ENCODE results near the gene CAMKV. TPM values are rescaled to one million over a fixed set of nuclear protein-coding genes. Genes with fewer than 3 reads are reported as not detected.

Gene CAMKV
- total RNA-seq, 2 experiments from 2014 or later: 1.8 to 2.1 TPM

DNA sequence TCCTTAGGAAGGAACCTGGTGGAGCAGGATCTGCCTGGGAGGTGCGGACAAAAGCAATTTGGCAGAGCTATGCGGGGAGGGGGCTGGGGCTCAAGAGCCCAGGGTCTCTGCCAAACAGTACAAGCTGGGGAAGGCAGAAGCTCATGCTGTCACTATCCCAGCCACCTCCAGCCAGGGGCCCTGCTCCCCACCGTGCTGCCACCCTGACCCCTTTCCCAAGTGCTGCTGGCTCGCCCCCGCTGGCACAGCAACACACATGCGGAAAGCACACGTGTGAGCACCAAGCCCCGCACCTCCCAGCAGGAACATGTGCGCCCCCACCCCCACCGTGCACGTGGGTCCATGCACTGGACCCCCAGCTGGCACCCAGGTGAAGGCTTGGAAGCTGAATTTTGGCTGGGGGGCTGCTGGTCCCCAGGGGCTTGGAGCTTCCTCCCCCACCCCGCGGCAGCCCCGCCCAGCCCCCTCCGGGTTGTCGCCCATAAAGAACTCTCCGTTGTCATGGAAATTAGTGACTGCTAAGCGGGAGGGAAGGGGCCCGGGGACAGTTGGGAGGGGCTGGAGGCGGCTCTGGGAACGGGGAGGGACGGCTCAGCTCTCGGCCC is 742 bp downstream of the CAMKV start:
- Mint-ChIP-seq H3K4me3 (peak overlapping the region; percentile 32), H3K27me3 (peaks cover 36% of the 10 kb centered on the region), H3K4me1 (ENCODE audit: low read depth) (peaks cover 2% of the 10 kb centered on the region), H3K9me3 (no peaks in the 10 kb centered on the region), H3K36me3 (ENCODE audit: low read depth) (no peaks in the 10 kb centered on the region), H3K27ac (no peak overlapping the region)
- DNase-seq (peak; percentile 13), ATAC-seq (no peak)
- intact Hi-C loops (cut with micrococcal nuclease): no loop called here
- POLR2A ChIA-PET: interaction anchor here (0.8 to 4.0 kb wide), 2 partner anchors 13 to 36 kb away, joined by 3 to 17 read pairs; partner anchors contain the start of gene TRAIP
- TF ChIP-seq, protein P1, sequence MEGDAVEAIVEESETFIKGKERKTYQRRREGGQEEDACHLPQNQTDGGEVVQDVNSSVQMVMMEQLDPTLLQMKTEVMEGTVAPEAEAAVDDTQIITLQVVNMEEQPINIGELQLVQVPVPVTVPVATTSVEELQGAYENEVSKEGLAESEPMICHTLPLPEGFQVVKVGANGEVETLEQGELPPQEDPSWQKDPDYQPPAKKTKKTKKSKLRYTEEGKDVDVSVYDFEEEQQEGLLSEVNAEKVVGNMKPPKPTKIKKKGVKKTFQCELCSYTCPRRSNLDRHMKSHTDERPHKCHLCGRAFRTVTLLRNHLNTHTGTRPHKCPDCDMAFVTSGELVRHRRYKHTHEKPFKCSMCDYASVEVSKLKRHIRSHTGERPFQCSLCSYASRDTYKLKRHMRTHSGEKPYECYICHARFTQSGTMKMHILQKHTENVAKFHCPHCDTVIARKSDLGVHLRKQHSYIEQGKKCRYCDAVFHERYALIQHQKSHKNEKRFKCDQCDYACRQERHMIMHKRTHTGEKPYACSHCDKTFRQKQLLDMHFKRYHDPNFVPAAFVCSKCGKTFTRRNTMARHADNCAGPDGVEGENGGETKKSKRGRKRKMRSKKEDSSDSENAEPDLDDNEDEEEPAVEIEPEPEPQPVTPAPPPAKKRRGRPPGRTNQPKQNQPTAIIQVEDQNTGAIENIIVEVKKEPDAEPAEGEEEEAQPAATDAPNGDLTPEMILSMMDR (IDR thresholded peaks at IDR 0.05): no peak
- CTCF ChIA-PET: interaction anchor here (1.6 kb wide), 1 partner anchor 30 kb away, joined by 4 read pairs; no protein-coding TSS in a partner anchor

DNA sequence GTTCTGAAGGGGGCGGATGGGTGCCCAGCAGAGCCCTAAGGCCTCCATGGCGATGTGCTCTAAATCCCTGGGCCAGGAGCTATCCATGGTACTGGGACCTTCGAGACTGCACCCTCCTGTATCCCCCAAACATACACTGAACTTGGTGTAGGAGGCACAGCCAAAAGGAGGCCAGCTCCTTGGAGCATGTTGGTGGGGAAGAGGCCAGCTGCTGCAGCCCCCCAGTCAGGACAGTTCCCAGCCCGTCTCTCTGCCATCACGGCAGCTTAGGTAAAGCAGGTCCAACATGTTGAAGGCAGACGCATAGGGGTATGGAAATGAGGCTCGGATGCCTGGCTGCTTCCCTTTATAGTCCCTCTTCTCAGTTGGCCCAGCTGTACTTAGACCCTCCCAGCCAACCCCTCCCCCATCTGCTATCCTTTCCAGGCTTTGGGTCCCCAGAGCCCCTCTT is 1.8 kb downstream of the CAMKV start:
- TF ChIP-seq, protein P1 (IDR thresholded peaks at IDR 0.05): no peak
- DNase-seq (peak; percentile 56), ATAC-seq (peak; percentile 26)
- H3K27ac Mint-ChIP-seq: no peak overlapping the region
- peaks cover 38% of the 10 kb centered on the region for H3K27me3 Mint-ChIP-seq
- H3K9me3 Mint-ChIP-seq: no peaks in the 10 kb centered on the region
- ChIA-PET CTCF (interaction anchor here (1.0 kb wide), 1 partner anchor 29 kb away, joined by 3 read pairs; no protein-coding TSS in a partner anchor), POLR2A (interaction anchor here (4.0 kb wide), 1 partner anchor 12 kb away, joined by 17 read pairs; the partner anchor contains the start of gene TRAIP)
- no peaks in the 10 kb centered on the region for H3K36me3 Mint-ChIP-seq (ENCODE audit: low read depth)
- H3K4me1 Mint-ChIP-seq (ENCODE audit: low read depth): peaks cover 1% of the 10 kb centered on the region
- intact Hi-C loops (cut with micrococcal nuclease): no loop called here
- H3K4me3 Mint-ChIP-seq: no peak overlapping the region

DNA sequence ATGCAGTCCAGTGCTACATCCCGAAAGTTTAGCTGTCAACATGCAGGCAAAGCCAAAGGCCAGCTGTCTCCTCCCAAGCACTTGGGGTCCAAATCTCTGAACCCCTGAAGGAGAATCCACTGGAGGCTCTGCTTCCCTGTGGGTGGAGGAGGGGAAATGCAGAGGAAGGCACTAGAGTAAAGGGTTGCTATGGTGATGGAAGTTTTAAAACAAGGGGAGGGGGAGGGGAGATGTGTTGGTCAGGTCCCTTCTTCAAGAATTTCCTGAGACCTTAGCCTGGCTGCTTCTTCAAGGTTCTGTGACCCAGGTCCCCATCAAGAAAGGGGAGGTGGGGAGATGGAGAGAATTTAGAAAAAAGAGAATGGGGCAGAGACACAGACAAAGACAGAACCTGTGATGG is 2.3 kb downstream of the CAMKV start:
- DNase-seq (no peak), ATAC-seq (no peak)
- Mint-ChIP-seq H3K27ac (no peak overlapping the region), H3K4me1 (ENCODE audit: low read depth) (no peaks in the 10 kb centered on the region), H3K36me3 (ENCODE audit: low read depth) (no peaks in the 10 kb centered on the region), H3K4me3 (no peak overlapping the region), H3K27me3 (peaks cover 38% of the 10 kb centered on the region), H3K9me3 (no peaks in the 10 kb centered on the region)
- ChIA-PET CTCF (interaction anchor here (1.0 kb wide), 1 partner anchor 28 kb away, joined by 3 read pairs; no protein-coding TSS in a partner anchor), POLR2A (interaction anchor here (4.0 kb wide), 1 partner anchor 11 kb away, joined by 17 read pairs; the partner anchor contains the start of gene TRAIP)
- intact Hi-C loops (cut with micrococcal nuclease): no loop called here
- TF ChIP-seq, protein P1 (IDR thresholded peaks at IDR 0.05): no peak

DNA sequence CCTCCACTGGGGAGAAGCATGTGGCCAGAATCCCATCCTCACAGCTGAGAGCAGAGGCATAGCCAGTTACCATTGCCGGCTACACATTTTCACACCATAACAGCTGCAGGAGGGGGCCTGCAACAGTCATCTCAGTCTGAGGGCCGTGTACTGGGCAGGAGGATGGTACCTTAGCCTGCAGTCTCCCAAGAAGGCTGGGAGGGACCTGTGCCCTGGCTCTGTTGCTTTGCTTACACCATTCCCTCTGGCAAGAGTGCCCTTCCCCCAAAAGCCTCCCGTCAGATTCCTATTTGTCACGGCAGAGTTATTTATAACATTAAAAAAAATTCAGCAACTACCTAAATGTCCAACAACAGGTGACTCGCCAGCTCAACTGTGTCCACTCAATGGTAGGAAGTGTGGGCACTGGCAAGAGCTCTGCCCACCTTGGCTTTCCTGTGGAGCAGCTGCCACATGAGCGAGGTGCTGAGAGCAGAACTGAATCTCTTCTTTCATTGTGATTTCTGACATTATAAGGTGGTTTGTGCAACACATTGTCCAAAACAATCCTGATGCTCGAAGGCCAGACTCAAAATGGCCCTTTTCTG is 4.4 kb downstream of the CAMKV start:
- Mint-ChIP-seq H3K4me3 (no peak overlapping the region), H3K27me3 (peaks cover 28% of the 10 kb centered on the region), H3K27ac (no peak overlapping the region), H3K36me3 (ENCODE audit: low read depth) (no peaks in the 10 kb centered on the region), H3K9me3 (no peaks in the 10 kb centered on the region), H3K4me1 (ENCODE audit: low read depth) (no peaks in the 10 kb centered on the region)
- POLR2A ChIA-PET: interaction anchor here (0.6 kb wide), 1 partner anchor 453 kb away, joined by 3 read pairs; no protein-coding TSS in a partner anchor
- intact Hi-C loops (cut with micrococcal nuclease): no loop called here
- DNase-seq (no peak), ATAC-seq (no peak)
- CTCF ChIA-PET: interaction anchor here (1.0 kb wide), 1 partner anchor 13 kb away, joined by 4 read pairs; no protein-coding TSS in a partner anchor
- TF ChIP-seq, protein P1 (IDR thresholded peaks at IDR 0.05): no peak

DNA sequence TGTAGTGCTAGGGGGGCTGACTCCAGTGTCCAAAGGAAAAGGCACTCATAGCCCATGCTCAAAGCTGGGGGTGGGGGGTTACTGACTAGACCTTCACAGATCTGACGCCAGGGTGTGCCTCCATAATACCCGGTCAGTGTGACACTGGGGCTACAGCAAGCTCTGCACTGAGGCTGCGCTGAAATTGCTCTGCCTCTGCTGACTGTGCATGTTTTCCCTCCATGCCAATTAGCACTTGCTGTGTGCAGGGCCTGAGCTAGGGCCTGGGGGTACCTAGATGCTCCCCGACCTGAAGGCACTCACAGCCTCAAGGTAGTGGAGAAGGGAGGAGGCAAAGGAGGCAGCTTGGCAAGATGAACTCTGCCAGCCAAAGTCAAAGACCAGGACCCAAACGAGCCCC is 5.2 kb downstream of the CAMKV start:
- DNase-seq (no peak), ATAC-seq (no peak)
- ChIA-PET POLR2A (no interaction called here), CTCF (interaction anchor here (0.7 to 1.0 kb wide), 2 partner anchors 13 to 26 kb away, joined by 3 to 4 read pairs; no protein-coding TSS in a partner anchor)
- no peak overlapping the region for H3K27ac Mint-ChIP-seq
- intact Hi-C loops (cut with micrococcal nuclease): no loop called here
- H3K4me3 Mint-ChIP-seq: no peak overlapping the region
- no peaks in the 10 kb centered on the region for H3K4me1 Mint-ChIP-seq (ENCODE audit: low read depth)
- peaks cover 24% of the 10 kb centered on the region for H3K27me3 Mint-ChIP-seq
- H3K36me3 Mint-ChIP-seq (ENCODE audit: low read depth): no peaks in the 10 kb centered on the region
- H3K9me3 Mint-ChIP-seq: no peaks in the 10 kb centered on the region
- TF ChIP-seq, protein P1 (IDR thresholded peaks at IDR 0.05): no peak

All from activated CD8-positive, alpha-beta T cell treated with anti-CD3 and anti-CD28 coated beads for 36 hours (primary cell).